MM.1S (cell line): ENCODE measurements around the gene DLX6.
"Not testable (repeated sequence)": the region's sequence is repeated elsewhere in the genome, so short reads cannot be mapped to it uniquely, and the experiment has no call there.

Source experiments
- DNase-seq: peaks from one replicate; pipeline ENCODE4 v3.0.0-alpha.2; 2015
- H2AFZ ChIP-seq: fragments of 300-600 bp; sonication (generic); 2 replicates; pipeline ENCODE4 v1.6.0; 2016; ENCODE audit warnings: antibody characterized with exemption, low read length
- H3F3A ChIP-seq: fragments of 300-600 bp; sonication (generic); 2 replicates; pipeline ENCODE4 v1.6.1; 2016; ENCODE audit warnings: mild to moderate bottlenecking, antibody characterized with exemption, low read length, moderate library complexity, mixed read lengths; ENCODE audit not compliant: insufficient read depth
- H3K27ac ChIP-seq: fragments of 300-600 bp; sonication (generic); 2 replicates; pipeline ENCODE4 v1.5.1; 2016; ENCODE audit warnings: mild to moderate bottlenecking, low read length
- H3K27me3 ChIP-seq: fragments of 300-600 bp; sonication (generic); replicated peaks from 2 replicates; pipeline ENCODE4 v1.6.0; 2016; ENCODE audit warnings: low read length; ENCODE audit not compliant: insufficient read depth
- H3K36me3 ChIP-seq: fragments of 300-600 bp; sonication (generic); replicated peaks from 2 replicates; pipeline ENCODE4 v1.6.1; 2016; ENCODE audit warnings: mild to moderate bottlenecking, low read length, mixed read lengths; ENCODE audit not compliant: insufficient read depth
- H3K4me1 ChIP-seq: fragments of 300-600 bp; sonication (generic); 2 replicates; pipeline ENCODE4 v1.6.1; 2016; ENCODE audit warnings: low read length, mixed read lengths
- H3K4me2 ChIP-seq: fragments of 300-600 bp; sonication (generic); 2 replicates; pipeline ENCODE4 v1.6.0; 2016; ENCODE audit warnings: low read depth, low read length
- H3K4me3 ChIP-seq: fragments of 300-600 bp; sonication (generic); 2 replicates; pipeline ENCODE4 v1.5.1; 2016; ENCODE audit warnings: low read length, mixed read lengths
- H3K79me2 ChIP-seq: fragments of 300-600 bp; sonication (generic); 2 replicates; pipeline ENCODE4 v1.6.1; 2016; ENCODE audit warnings: mixed run types, low read length, mixed read lengths
- H3K9ac ChIP-seq: fragments of 300-600 bp; sonication (generic); 2 replicates; pipeline ENCODE4 v1.6.1; 2016; ENCODE audit warnings: low read length, mixed read lengths
- H3K9me2 ChIP-seq: fragments of 300-600 bp; sonication (generic); replicated peaks from 2 replicates; pipeline ENCODE4 v1.6.1; 2016; ENCODE audit warnings: mild to moderate bottlenecking, low read length, mixed read lengths; ENCODE audit not compliant: insufficient read depth
- H3K9me3 ChIP-seq: fragments of 300-600 bp; sonication (generic); replicated peaks from 2 replicates; pipeline ENCODE4 v1.6.1; 2016; ENCODE audit warnings: mild to moderate bottlenecking, low read length, mixed read lengths; ENCODE audit not compliant: insufficient read depth
- H4K20me1 ChIP-seq: fragments of 300-600 bp; sonication (generic); 2 replicates; pipeline ENCODE4 v1.6.1; 2016; ENCODE audit warnings: mild to moderate bottlenecking, low read length, moderate library complexity, mixed read lengths; ENCODE audit not compliant: insufficient read depth
- CTCF ChIP-seq: fragments of 300-600 bp; sonication (generic); IDR thresholded peaks from 2 replicates; pipeline ENCODE4 v1.5.1; 2016; ENCODE audit warnings: antibody characterized with exemption, low read length, mixed read lengths
- EZH2 ChIP-seq: fragments of 300-600 bp; sonication (generic); optimal IDR thresholded peaks from 2 replicates; pipeline ENCODE3; 2017; ENCODE audit warnings: low read depth, mild to moderate bottlenecking, antibody characterized with exemption, low read length, mixed read lengths
- EZH2phosphoT487 ChIP-seq: fragments of 300-600 bp; sonication (generic); IDR thresholded peaks from 2 replicates; pipeline ENCODE4 v1.6.1; 2018; ENCODE audit warnings: antibody characterized with exemption, low read length

DLX6 gene

GRCh38 chr7:97027427-97028234, 22.3 kb downstream of the DLX6 start:
- Histone ChIP-seq H3K9ac (0 out of 2 replicates have a peak overlapping the region, but pooled peaks have one; percentile 18), H3K4me3 (peak overlapping the region; percentile 68), H2AFZ (peak overlapping the region; percentile 69), H3K4me2 (peak overlapping the region; percentile 83), H3K4me1 (no peaks in the 10 kb centered on the region), H3K9me3 (no peaks in the 10 kb centered on the region), H4K20me1 (no peaks in the 10 kb centered on the region), H3K27me3 (peaks cover 32% of the 10 kb centered on the region), H3K27ac (no peak overlapping the region), H3K36me3 (no peaks in the 10 kb centered on the region), H3K79me2 (no peaks in the 10 kb centered on the region), H3F3A (no peaks in the 10 kb centered on the region), H3K9me2 (no peaks in the 10 kb centered on the region)
- TF ChIP-seq CTCF (peak; percentile 87), EZH2 (no peak)
- peak; percentile 75 for DNase-seq

- DNase-seq, H3K36me3 ChIP-seq, H3K4me3 ChIP-seq, H3K79me2 ChIP-seq, H3K4me1 ChIP-seq, H4K20me1 ChIP-seq, H3K9ac ChIP-seq, H3K9me2 ChIP-seq, H3K9me3 ChIP-seq, H2AFZ ChIP-seq, H3F3A ChIP-seq, H3K27me3 ChIP-seq, H3K4me2 ChIP-seq, H3K27ac ChIP-seq: not testable (repeated sequence)
Measured at GRCh38 chr7:97034213-97034852, 29.0 kb downstream of the DLX6 start.

GRCh38 chr7:97039374-97040065, 34.2 kb downstream of the DLX6 start:
- no peaks in the 10 kb centered on the region for H3K4me1 ChIP-seq
- H3K79me2 ChIP-seq, result no peaks in the 10 kb centered on the region
- H3K27me3 ChIP-seq, result no peaks in the 10 kb centered on the region
- no peaks in the 10 kb centered on the region for H3K36me3 ChIP-seq
- no peaks in the 10 kb centered on the region for H3F3A ChIP-seq
- H2AFZ ChIP-seq, result no peak overlapping the region
- no peak overlapping the region for H3K4me3 ChIP-seq
- no peak overlapping the region for H3K4me2 ChIP-seq
- no peak overlapping the region for H3K27ac ChIP-seq
- H3K9ac ChIP-seq, result no peak overlapping the region
- no peaks in the 10 kb centered on the region for H3K9me2 ChIP-seq
- no peak for DNase-seq
- H3K9me3 ChIP-seq, result no peaks in the 10 kb centered on the region
- TF ChIP-seq EZH2phosphoT487 (no peak), EZH2 (no peak), CTCF (no peak)
- no peaks in the 10 kb centered on the region for H4K20me1 ChIP-seq
